NAMALWA (cell line): ENCODE measurements around the gene MMP20.

Experiments used
- DNase-seq: peaks from one replicate; pipeline ENCODE4 v3.0.0-alpha.2; 2015; ENCODE audit warnings: low spot score

The MMP20 gene

GRCh38 chr11:102592131-102592530 is 33.0 kb downstream of the MMP20 start:
- no peak for DNase-seq

- no peak for DNase-seq
Measured at GRCh38 chr11:102591160-102591718, 33.9 kb downstream of the MMP20 start.

DNA sequence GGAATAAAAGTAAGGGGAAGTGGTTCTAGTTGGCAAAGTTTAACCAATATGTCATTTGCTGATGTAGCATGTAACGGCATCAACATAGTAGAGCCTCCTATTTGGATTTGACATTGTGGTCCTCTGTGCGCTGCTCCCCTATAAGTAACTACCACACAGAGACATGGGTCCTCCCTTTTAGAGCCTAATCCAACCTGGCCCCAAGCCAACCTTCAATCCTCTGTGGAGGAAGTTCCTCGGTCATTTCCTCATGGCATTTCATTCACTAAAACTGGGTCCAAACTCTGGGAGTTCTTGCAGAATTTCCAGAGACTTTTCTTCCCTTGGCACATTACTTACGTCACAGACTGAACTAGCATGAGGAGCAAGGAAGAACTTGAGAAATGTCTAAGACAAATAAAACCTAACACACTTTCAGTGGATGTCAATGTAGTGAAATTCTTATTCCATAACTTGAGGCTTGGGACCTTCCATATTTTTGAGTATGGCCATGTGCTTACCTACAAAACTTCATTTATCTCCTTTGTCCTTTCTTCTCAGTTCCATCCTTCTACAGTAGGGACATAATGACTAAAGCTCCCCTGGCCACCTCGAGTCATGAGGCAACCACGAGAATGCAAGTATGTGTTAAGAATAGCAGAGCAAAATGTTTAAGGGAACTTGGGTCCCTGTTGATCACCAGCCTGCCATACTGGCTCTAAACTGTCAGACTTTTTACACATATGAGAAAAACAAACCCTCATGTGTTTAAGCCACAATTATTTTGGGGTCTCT is 34.7 kb downstream of the MMP20 start:
- no peak for DNase-seq

- no peak for DNase-seq
Measured at GRCh38 chr11:102589047-102589459, 36.1 kb downstream of the MMP20 start.

- DNase-seq, result no peak
Measured at GRCh38 chr11:102587722-102588121, 37.4 kb downstream of the MMP20 start.

DNA sequence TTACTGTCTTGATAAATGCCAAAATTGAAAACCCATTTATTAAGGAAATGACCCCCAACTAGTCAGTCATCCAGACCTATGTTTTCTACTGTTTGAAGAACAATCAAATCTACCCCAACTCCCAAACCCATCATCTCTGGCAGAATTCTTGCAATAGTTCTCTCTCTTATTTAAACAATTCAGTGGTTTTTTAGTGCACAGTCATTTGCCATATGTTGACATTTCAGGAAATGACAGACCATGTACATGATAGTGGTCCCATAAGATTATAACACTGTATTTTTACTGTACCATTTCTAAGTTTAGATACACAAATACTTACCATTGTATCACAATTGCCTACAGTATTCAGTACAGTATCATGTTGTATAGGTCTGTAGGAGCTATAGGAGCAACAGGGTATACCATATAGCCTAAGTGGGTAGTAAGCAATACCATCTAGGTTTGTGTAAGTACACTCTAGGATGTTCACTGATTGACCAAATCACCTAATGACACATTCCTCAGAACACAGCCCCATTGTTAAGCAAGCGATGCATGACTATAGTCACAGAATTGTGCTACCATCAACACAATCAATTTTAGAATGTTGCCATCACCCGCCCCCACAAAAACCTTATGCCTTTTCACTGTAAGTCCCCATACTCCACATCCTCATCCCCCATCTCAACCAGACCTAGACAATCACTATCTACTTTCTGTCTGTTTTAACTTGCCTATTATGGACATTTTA is 41.8 kb downstream of the MMP20 start:
- DNase-seq, result no peak

GRCh38 chr11:102582140-102582539 is 43.0 kb downstream of the MMP20 start:
- DNase-seq, result no peak

GRCh38 chr11:102581066-102581465 is 44.1 kb downstream of the MMP20 start:
- no peak for DNase-seq

GRCh38 chr11:102580185-102580951 is 44.8 kb downstream of the MMP20 start:
- no peak for DNase-seq

DNA sequence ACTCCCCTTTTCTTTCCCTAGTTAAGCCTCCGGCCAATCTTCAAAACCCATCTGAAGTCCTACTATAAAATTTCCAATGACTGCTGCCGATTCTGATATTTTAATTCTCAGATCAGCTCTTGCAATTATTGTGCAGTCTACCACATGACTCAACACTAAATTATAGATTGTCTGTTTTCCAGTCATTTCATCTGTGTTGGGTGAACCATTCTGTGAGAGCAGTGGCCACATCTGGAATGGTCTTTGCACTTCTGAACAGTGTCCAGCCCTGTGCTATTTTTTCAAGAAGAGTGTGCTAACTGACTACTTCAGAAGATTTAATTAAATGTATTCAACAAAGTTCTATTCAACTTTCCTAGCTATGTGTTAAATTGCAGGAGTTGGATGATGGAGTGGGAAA is 47.4 kb downstream of the MMP20 start:
- no peak for DNase-seq

GRCh38 chr11:102577182-102577581 is 48.0 kb downstream of the MMP20 start:
- no peak for DNase-seq

- no peak for DNase-seq
Measured at GRCh38 chr11:102576350-102576749, 48.8 kb downstream of the MMP20 start.

DNA sequence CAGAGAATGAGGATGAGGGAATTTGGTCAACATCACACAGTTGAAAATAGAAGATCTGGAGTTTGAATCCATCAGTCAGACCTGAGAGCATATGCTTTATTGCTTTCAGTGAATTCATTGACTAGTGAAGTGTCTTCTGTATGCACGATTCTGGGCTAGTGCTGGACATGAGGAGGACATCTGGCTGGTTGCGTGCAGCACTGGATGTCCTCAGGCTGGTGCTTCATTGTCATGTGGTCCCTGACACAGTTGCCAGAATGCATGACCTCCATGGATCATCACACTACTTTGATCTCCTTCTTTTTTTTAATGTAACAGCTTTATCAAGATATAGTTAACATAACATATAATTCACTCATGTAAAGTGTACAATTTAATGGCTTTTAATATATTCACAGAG is 50.1 kb downstream of the MMP20 start:
- DNase-seq, result no peak

DNA sequence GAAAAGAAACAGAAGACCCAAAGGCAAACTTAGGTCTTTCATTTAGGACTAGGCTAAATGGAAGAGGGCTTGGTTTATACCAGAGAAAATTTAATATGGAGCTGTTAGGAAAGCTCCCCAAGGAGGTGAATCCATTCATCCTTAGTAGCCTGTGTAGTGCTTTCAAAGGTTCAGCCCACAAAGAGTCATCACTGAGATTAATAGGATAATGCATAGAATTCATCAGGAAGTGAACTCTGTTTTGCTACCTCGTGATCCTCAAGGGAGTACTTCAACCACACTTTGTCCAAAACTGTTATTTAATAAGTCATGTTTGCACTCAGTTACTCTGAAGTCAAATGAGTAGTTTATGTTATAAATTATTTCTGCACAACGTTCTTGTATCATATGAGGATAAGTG is 51.3 kb downstream of the MMP20 start:
- no peak for DNase-seq

DNA sequence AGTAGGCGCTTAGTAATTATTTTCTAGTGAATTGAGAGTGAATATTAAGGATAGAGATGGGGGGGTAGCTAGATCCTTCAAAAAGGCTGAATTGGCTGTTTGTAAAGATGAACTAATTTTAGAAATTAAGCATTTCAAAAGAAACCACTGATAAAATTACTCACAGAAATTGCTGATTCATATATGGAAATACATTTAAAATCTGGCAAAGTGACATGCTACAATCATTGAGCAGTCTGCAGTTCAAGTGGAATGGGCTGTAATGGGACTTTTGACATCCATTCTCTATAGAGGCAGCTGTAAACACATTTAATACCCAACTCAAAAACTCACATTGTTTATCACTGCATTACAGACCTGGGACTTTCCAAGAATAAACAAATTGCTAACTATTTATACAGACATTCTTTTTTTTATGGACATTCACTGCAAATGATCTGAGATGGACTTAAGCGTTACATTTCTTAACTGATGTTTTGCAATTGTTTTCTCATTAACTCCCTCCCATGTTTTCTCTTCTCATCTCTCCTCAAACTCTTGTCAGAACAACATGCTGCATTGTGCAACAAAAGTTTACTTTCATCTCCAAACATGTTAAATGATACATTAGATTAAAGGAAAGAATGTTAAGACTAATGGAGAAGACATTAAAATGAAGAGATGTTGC is 52.4 kb downstream of the MMP20 start:
- DNase-seq, result no peak

DNA sequence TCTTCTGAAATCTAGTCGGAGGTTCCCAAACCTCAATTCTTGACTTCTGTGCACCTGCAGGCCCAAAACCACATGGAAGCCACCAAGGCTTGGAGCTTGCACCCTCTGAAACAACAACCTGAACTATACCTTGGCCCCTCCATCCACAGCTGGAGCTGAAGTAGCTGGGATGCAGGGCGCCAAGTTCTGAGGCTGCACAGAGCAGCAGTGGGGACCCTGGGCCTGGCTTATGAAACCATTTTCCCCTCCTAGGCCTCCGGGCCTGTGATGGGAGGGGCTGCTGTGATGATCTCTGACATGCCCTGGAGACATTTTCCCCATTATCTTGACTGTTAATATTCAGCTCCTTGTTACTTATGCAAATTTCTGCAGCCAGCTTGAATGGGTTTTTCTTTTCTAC is 56.3 kb downstream of the MMP20 start:
- DNase-seq, result no peak

- DNase-seq, result no peak
Measured at GRCh38 chr11:102566112-102566511, 59.0 kb downstream of the MMP20 start.

DNA sequence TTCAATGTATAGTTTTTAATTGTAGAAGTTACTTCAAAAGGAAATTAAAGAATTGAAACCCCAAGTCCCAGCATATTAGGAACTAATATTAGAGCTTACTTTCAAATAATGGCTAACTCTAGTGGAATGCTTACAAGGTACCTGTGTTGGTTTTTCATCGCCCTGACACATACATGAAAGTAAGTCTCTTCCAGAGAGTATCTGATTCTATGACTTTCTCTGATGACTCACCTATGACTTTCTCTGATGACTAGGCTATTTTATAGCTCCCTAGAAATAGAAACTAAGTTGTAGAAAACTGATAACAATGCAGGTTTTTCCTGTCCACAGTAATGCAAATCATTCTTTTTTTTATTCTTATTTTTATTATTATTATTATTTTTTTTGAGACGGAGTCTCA is 61.0 kb downstream of the MMP20 start:
- no peak for DNase-seq

GRCh38 chr11:102561636-102562035 is 63.5 kb downstream of the MMP20 start:
- no peak for DNase-seq

DNA sequence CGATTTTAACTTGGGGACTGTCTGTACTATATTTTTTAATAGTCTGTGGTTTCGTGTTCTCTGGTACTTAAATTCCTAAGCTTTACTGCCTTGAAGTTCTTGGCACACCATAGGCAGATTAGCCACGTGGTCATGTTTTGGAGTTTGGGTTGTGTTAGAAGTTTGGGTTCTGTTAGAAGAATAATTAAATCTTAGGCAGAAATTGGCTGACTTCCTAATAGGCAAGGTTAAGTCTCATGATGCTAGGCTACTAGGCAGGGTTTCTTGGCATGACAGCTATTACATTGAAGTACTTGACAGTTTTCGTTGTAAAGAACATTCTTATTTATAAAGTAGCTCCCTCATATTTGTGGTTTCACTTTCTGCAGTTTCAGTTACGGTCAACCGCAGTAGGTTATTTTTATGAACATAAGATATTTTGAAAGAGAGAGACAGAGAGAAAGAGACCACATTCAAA is 64.5 kb downstream of the MMP20 start:
- peak; percentile 86 for DNase-seq

DNA sequence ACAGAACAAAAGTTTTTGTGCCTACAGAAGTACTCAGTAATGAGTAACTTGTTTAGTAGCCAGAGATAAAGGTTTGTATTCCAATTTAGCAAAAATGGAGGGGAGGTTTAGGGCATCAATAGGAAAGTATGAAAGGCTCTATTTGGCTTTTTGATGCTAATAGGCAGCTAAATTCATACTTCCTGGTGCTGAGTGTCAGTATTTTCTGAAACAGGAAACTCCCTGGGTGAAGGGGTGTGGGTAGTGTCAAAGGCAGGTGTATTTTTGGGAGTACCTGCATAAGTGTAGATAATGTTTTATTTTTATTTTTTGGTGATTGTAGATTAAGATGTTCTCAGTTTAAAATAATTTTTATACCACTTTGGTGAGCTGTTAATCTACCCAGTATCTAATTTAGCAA is 65.3 kb downstream of the MMP20 start:
- peak; percentile 55 for DNase-seq

DNA sequence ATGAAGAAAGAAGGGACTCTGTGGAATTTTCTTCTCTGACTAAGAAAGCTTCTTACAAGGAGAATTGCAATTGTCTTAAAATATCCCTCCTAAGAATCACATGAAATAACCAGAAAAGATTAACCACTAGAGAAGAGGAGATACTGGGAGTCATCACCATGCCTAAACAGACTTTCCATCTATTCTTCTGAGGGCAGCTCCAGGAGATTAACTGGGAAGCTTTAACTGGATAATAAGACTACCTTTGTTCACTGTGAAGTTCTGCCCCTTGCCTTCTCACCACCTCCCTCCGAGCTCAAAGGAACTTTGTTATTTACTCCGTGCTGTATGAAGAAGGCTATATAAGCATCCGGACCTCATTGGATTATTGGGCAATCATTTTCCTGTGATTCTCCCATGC is 70.0 kb downstream of the MMP20 start:
- no peak for DNase-seq
